ENCODE measurements around the gene NUP37. TPM values are rescaled to one million over a fixed set of nuclear protein-coding genes. Genes with fewer than 3 reads are reported as not detected.
A peak's percentile ranks its signal among the peaks of the same experiment; 100 is the strongest.

Gene NUP37
- total and polyA plus RNA-seq, 2 of the 13 experiments (the other 11 are each of a cell fraction or from before 2014, with no cell fraction given): 50.6 to 80.1 TPM

GRCh38 chr12:102119674-102120563, at the start of gene NUP37, which contains the start of gene PARPBP (continued):
- TF ChIP-seq ZNF790 (CRISPR knock-in tag; IDR thresholded peaks at IDR 0.05; ENCODE audit: borderline replicate concordance): peak; percentile 84; the same call in 1 of the 2 replicates
- peak; percentile 47 for TF ChIP-seq ZBTB40 (IDR thresholded peaks at IDR 0.05)
- peak; percentile 68; the same call in 1 of the 2 replicates for TF ChIP-seq ZBTB40 (CRISPR knock-in tag; IDR thresholded peaks at IDR 0.05)
- TF ChIP-seq ZNF460 (CRISPR knock-in tag; IDR thresholded peaks at IDR 0.05; ENCODE audit: borderline replicate concordance): no peak
- TF ChIP-seq ELF1 (CRISPR knock-in tag; IDR thresholded peaks at IDR 0.05): peak; percentile 93
- TF ChIP-seq ZFP91 (CRISPR knock-in tag; IDR thresholded peaks at IDR 0.05; ENCODE audit: borderline replicate concordance): peak; percentile 88
- peak; percentile 61 for TF ChIP-seq SRSF1 (optimal IDR thresholded peaks at IDR 0.05; ENCODE audit: low read depth, low read length)
- TF ChIP-seq NONO (IDR thresholded peaks at IDR 0.05): no peak
- TF ChIP-seq NONO (CRISPR knock-in tag; conservative IDR thresholded peaks at IDR 0.05): peak; percentile 96
- peak; percentile 26 for TF ChIP-seq U2AF1 (optimal IDR thresholded peaks at IDR 0.05; ENCODE audit: low read depth, low read length)
- TF ChIP-seq GZF1 (CRISPR knock-in tag; IDR thresholded peaks at IDR 0.05): peak; percentile 81; the same call in 1 of the 2 replicates
- peak; percentile 77; the same call in 1 of the 2 replicates for TF ChIP-seq PITX1 (CRISPR knock-in tag; IDR thresholded peaks at IDR 0.05)
- no peak for TF ChIP-seq SATB2 (CRISPR knock-in tag; IDR thresholded peaks at IDR 0.05)
- no peak for TF ChIP-seq BHLHE40 (IDR thresholded peaks at IDR 0.05; ENCODE audit: low read length)
- TF ChIP-seq BRCA1 (CRISPR knock-in tag; IDR thresholded peaks at IDR 0.05): 0 out of 2 replicates have a peak, but pooled peaks have one; percentile 46
- TF ChIP-seq HOXA3 (CRISPR knock-in tag; IDR thresholded peaks at IDR 0.05): peak; percentile 82; the same call in 1 of the 2 replicates
- peak; percentile 87 for TF ChIP-seq ZFY (CRISPR knock-in tag; IDR thresholded peaks at IDR 0.05)
- peak; percentile 77; the same call in 1 of the 2 replicates for TF ChIP-seq ZNF607 (CRISPR knock-in tag; IDR thresholded peaks at IDR 0.05; ENCODE audit: borderline replicate concordance)
- TF ChIP-seq SPEN (CRISPR knock-in tag; IDR thresholded peaks at IDR 0.05; ENCODE audit: low read depth): peak; percentile 74; the same call in 1 of the 2 replicates
- TF ChIP-seq NR2C2 (CRISPR knock-in tag; IDR thresholded peaks at IDR 0.05; ENCODE audit: borderline replicate concordance): peak; percentile 100
